Neutrophil (primary cell): Measurements from ENCODE around the gene ERN1.

ENCODE experiments used
- H3K27ac ChIP-seq: fragments of 200-600 bp; sonication (generic); 2 replicates; pipeline ENCODE4 v1.5.1; 2016; ENCODE audit warnings: mild to moderate bottlenecking, moderate library complexity
- H3K27me3 ChIP-seq: fragments of 200-600 bp; sonication (generic); 2 replicates; pipeline ENCODE4 v1.6.0; 2016; ENCODE audit warnings: mild to moderate bottlenecking
- H3K36me3 ChIP-seq: fragments of 200-600 bp; sonication (generic); 2 replicates; pipeline ENCODE4 v1.5.1; 2017
- H3K4me1 ChIP-seq, 2 experiments: fragments of 200-600 bp in 1 of 2; sonication (generic) in 1 of 2; 1 replicate in 1 of 2; 2 replicates in 1 of 2; pipeline versions ENCODE4 v1.5.1 to v1.6.1; 2013 to 2016; ENCODE audit warnings: low read depth in 1 of 2, low read length in 1 of 2, mild to moderate bottlenecking in 1 of 2, moderate library complexity in 1 of 2; ENCODE audit not compliant: control insufficient read depth in 1 of 2, insufficient read depth in 1 of 2
- H3K4me3 ChIP-seq, 2 experiments: fragments of 200-600 bp in 1 of 2; sonication (generic) in 1 of 2; 1 replicate in 1 of 2; 2 replicates in 1 of 2; pipeline ENCODE4 v1.5.1; 2013 to 2016; ENCODE audit warnings: low read depth in 1 of 2, low read length in 1 of 2, mild to moderate bottlenecking in 1 of 2, moderate library complexity in 1 of 2
- H3K9me3 ChIP-seq: fragments of 200-600 bp; sonication (generic); 2 replicates; pipeline ENCODE4 v1.5.1; 2016
- CTCF ChIP-seq: fragments of 200-600 bp; sonication (generic); IDR thresholded peaks from 2 replicates; pipeline ENCODE4 v1.5.1; 2016; ENCODE audit warnings: antibody characterized with exemption

ERN1 gene

GRCh38 chr17:63996430-63997182 lies 133.3 kb downstream of the ERN1 start:
- Histone ChIP-seq H3K9me3 (no peaks in the 10 kb centered on the region), H3K4me3 (no peak overlapping the region), H3K27ac (no peak overlapping the region), H3K27me3 (peaks cover 85% of the 10 kb centered on the region), H3K4me1 (peaks cover 14 to 18% of the 10 kb centered on the region in 2 experiments), H3K36me3 (no peaks in the 10 kb centered on the region)
- TF ChIP-seq CTCF: no peak

DNA sequence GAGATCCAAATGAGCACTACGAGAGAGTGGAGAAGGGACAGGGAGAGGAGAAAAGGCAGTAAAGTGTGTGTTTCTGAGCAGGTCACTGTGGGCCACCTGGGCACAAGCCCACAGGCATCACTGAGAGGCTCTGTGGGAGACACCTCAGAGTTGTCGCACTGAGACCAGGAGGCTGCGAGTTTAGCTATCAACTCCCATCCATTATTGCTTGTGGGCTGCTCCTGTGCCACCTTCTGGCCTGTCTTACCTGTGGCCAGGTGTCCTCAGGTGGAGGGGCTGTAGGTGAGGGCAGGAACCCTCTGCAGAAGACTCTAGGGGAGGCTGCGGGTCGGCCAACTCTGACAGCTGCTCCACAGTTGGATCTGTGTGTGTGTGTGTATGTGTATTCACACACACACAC lies 134.3 kb downstream of the ERN1 start:
- Histone ChIP-seq H3K4me3 (no peak overlapping the region), H3K4me1 (peaks cover 16 to 18% of the 10 kb centered on the region in 2 experiments), H3K9me3 (no peaks in the 10 kb centered on the region), H3K27ac (no peak overlapping the region), H3K27me3 (peaks cover 79% of the 10 kb centered on the region), H3K36me3 (no peaks in the 10 kb centered on the region)
- TF ChIP-seq CTCF: no peak

- Histone ChIP-seq H3K27me3 (peaks cover 61% of the 10 kb centered on the region), H3K27ac (no peak overlapping the region)
These were observed 136.5 kb downstream of the ERN1 start for GRCh38 chr17:63993368-63993985.

DNA sequence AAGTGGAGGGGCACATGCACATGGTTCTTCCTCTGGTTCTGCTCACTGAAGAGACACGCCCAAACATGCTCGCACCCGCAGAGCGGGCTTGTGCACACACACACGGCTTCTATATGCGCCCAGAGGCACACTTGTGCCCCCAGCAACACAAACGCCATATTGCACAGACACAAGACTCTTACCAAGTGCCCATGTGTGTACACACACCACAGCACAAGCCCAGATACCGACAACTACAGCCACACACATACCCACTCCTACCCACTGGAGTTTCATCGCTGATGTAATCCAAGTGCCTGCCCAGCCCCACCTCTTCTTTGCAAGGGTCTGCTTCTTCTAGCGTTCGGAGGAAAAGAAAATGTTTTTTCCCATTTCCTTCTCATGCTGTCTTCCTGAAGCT lies 138.3 kb downstream of the ERN1 start:
- H3K27me3 ChIP-seq: peaks cover 42% of the 10 kb centered on the region
- H3K36me3 ChIP-seq: no peaks in the 10 kb centered on the region
- no peak overlapping the region for H3K27ac ChIP-seq
- TF ChIP-seq CTCF: no peak
- no peaks in the 10 kb centered on the region for H3K9me3 ChIP-seq
- peaks cover 3 to 4% of the 10 kb centered on the region in 2 experiments for H3K4me1 ChIP-seq
- no peak overlapping the region for H3K4me3 ChIP-seq

More at GRCh38 chr17:63993368-63993985, 136.5 kb downstream of the ERN1 start:
- Histone ChIP-seq H3K4me3 (no peak overlapping the region), H3K36me3 (no peaks in the 10 kb centered on the region), H3K4me1 (peaks cover 15% of the 10 kb centered on the region in 2 experiments), H3K9me3 (no peaks in the 10 kb centered on the region)
- TF ChIP-seq CTCF: no peak

DNA sequence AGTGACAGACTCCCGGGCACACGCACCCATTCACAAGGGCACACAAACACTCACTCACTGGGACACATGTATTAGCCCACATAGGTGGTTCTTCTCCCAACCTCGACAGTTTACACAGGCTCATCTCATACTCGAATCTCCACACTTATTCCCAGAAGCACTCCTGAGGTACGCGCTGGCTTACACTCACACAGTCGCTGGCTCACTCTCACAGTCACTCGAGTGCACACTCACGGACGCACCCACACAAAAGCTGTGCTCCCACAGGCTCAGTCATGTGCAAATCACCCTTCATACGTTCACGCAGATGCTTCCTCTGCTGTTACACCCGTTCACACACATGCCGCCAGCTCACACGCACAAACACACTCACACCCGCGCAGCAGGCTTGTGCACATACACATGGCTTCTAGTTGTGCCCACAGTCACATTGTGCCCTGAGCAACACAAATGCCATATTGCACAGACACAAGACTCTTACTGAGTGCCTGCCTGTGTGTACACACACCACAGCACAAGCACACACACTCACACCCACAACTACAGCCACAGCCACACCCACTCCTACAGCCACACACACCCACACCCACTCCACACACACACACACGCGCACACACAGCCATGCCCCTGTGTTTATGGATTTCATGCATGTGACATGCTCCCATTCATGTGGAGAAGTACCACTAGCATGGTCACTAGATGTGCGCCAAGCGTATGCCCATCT lies 140.2 kb downstream of the ERN1 start:
- Histone ChIP-seq H3K9me3 (no peaks in the 10 kb centered on the region), H3K4me3 (no peak overlapping the region), H3K36me3 (no peaks in the 10 kb centered on the region), H3K27ac (no peak overlapping the region), H3K27me3 (peaks cover 24% of the 10 kb centered on the region), H3K4me1 (peaks cover 3 to 4% of the 10 kb centered on the region in 2 experiments)
- no peak for TF ChIP-seq CTCF
